ENCODE results near the gene PCAT6.
"Not testable (repeated sequence)": the region's sequence is repeated elsewhere in the genome, so short reads cannot be mapped to it uniquely, and the experiment has no call there.

PCAT6 gene

GRCh38 chr1:202807451-202807925 is 3.3 kb upstream of the PCAT6 start:
- DNase-seq (ENCODE audit: low spot score) = peak; percentile 11

- DNase-seq (ENCODE audit: low spot score) = peak; percentile 72
These were observed 2.6 kb upstream of the PCAT6 start, which contains the start of gene KDM5B for GRCh38 chr1:202807926-202808757. TSS of gene KDM5B (minus strand) at chr1:202808421. CDS start at chr1:202808305, 116 bp downstream.

GRCh38 chr1:202809597-202810159 is 1.1 kb upstream of the PCAT6 start:
- no peak for DNase-seq (ENCODE audit: low spot score)

- no peak for DNase-seq (ENCODE audit: low spot score)
These were observed 550 bp upstream of the PCAT6 start for GRCh38 chr1:202810193-202810614.

- peak; percentile 25 for DNase-seq (ENCODE audit: low spot score)
These were observed 782 bp downstream of the PCAT6 start for GRCh38 chr1:202811296-202812175.

- DNase-seq (ENCODE audit: low spot score) = no peak
These were observed 1.6 kb downstream of the PCAT6 start for GRCh38 chr1:202812176-202813026.

GRCh38 chr1:202815120-202815519 is 4.4 kb downstream of the PCAT6 start:
- DNase-seq (ENCODE audit: low spot score) = no peak

- DNase-seq (ENCODE audit: low spot score) = no peak
These were observed 8.1 kb downstream of the PCAT6 start for GRCh38 chr1:202818819-202819218.

- DNase-seq (ENCODE audit: low spot score) = no peak
These were observed 10.7 kb downstream of the PCAT6 start for GRCh38 chr1:202821467-202821866.

GRCh38 chr1:202825748-202826147 is 15.0 kb downstream of the PCAT6 start:
- DNase-seq (ENCODE audit: low spot score) = no peak

GRCh38 chr1:202829223-202829622 is 18.5 kb downstream of the PCAT6 start:
- not testable (repeated sequence) for DNase-seq (ENCODE audit: low spot score)

- DNase-seq (ENCODE audit: low spot score) = no peak
These were observed 21.2 kb downstream of the PCAT6 start for GRCh38 chr1:202831906-202832305.

GRCh38 chr1:202834771-202835547 is 24.2 kb downstream of the PCAT6 start:
- peak; percentile 8 for DNase-seq (ENCODE audit: low spot score)

- DNase-seq (ENCODE audit: low spot score) = peak; percentile 43
These were observed 24.9 kb downstream of the PCAT6 start for GRCh38 chr1:202835548-202836072.

GRCh38 chr1:202836623-202837403 is 26.1 kb downstream of the PCAT6 start:
- DNase-seq (ENCODE audit: low spot score) = no peak

GRCh38 chr1:202837746-202838262 is 27.1 kb downstream of the PCAT6 start:
- DNase-seq (ENCODE audit: low spot score) = no peak

GRCh38 chr1:202843081-202843480 is 32.3 kb downstream of the PCAT6 start:
- DNase-seq (ENCODE audit: low spot score) = no peak

- no peak for DNase-seq (ENCODE audit: low spot score)
These were observed 33.5 kb downstream of the PCAT6 start for GRCh38 chr1:202844259-202844658.

- DNase-seq (ENCODE audit: low spot score) = no peak
These were observed 34.2 kb downstream of the PCAT6 start for GRCh38 chr1:202844935-202845334.
